Spleen (tissue), 11 donors: Measurements from ENCODE around the gene ZMPSTE24. TPM values are rescaled to one million over a fixed set of nuclear protein-coding genes. Genes with fewer than 3 reads are reported as not detected.

Experiments used
- DNase-seq: peaks from one replicate; pipeline ENCODE4 v3.0.0-alpha.2; 2020
- H3K27ac ChIP-seq, 8 donors: fragments of 200-600 bp; sonication (generic) in 7 of 8; 1 replicate in 4 of 8; 2 replicates in 4 of 8; pipeline versions ENCODE4 v1.5.0 to v1.8.0; 2016 to 2021; ENCODE audit warnings: inconsistent platforms in 4 of 8, mild to moderate bottlenecking in 4 of 8, moderate library complexity in 1 of 8
- H3K27me3 ChIP-seq, 7 donors: fragments of 200-600 bp; sonication (generic) in 6 of 7; replicated peaks in 1 of 7; 1 replicate in 4 of 7; 2 replicates in 3 of 7; pipeline versions ENCODE4 v1.5.0 to v1.8.0; 2016 to 2021; ENCODE audit warnings: inconsistent platforms in 3 of 7, mild to moderate bottlenecking in 1 of 7
- H3K36me3 ChIP-seq, 6 donors: fragments of 200-600 bp; sonication (generic) in 5 of 6; 1 replicate in 4 of 6; 2 replicates in 2 of 6; pipeline versions ENCODE4 v1.5.0 to v1.8.0; 2016 to 2021; ENCODE audit warnings: inconsistent platforms in 2 of 6
- H3K4me1 ChIP-seq, 6 donors: fragments of 200-600 bp; sonication (generic) in 5 of 6; 1 replicate in 3 of 6; 2 replicates in 3 of 6; pipeline versions ENCODE4 v1.5.0 to v1.8.0; 2016 to 2021; ENCODE audit warnings: inconsistent platforms in 3 of 6
- H3K4me3 ChIP-seq, 8 donors: fragments of 200-600 bp; sonication (generic) in 7 of 8; 1 replicate in 4 of 8; 2 replicates in 4 of 8; pipeline versions ENCODE4 v1.5.0 to v1.8.0; 2016 to 2021; ENCODE audit warnings: inconsistent platforms in 4 of 8, mild to moderate bottlenecking in 4 of 8, moderate library complexity in 2 of 8
- H3K9me3 ChIP-seq, 8 donors: fragments of 200-600 bp; sonication (generic) in 7 of 8; 1 replicate in 4 of 8; 2 replicates in 4 of 8; pipeline versions ENCODE4 v1.5.0 to v1.8.0; 2016 to 2021; ENCODE audit warnings: inconsistent platforms in 4 of 8
- CTCF ChIP-seq, 11 experiments: fragments of 200-600 bp in 7 of 11; fragments of 450-650 bp in 4 of 11; sonication (generic) in 4 of 11; IDR thresholded peaks in 8 of 11; conservative IDR thresholded peaks in 3 of 11; 1 replicate in 7 of 11; 2 replicates in 4 of 11; pipeline versions ENCODE4 v1.4.0 to v1.8.0; 2016 to 2021; ENCODE audit warnings: antibody characterized with exemption in 11 of 11, inconsistent platforms in 4 of 11, mild to moderate bottlenecking in 1 of 11
- POLR2A ChIP-seq, 3 donors: fragments of 450-650 bp; IDR thresholded peaks; one replicate each; pipeline ENCODE4 v1.5.1; 2017; ENCODE audit warnings: antibody characterized with exemption in 3 of 3, mild to moderate bottlenecking in 1 of 3
- POLR2AphosphoS5 ChIP-seq, 3 donors: sonication (generic); formaldehyde crosslinking; IDR thresholded peaks; one replicate each; pipeline ENCODE4 v1.5.1; 2017; ENCODE audit warnings: antibody characterized with exemption in 3 of 3
- WGBS, 5 donors: extraction: QIAGEN DNeasy Blood & Tissue Kit in 3 of 5; methylation state at CpG; one replicate each; pipeline versions ENCODE4 v1.1.5 to v1.1.7; 2013 to 2018; 5-methylcytosine and 5-hydroxymethylcytosine counted together
- intact Hi-C: fragments of 100-400 bp; cut with DNase I; formaldehyde crosslinking; loops from one replicate; pipeline ENCODE4 v1.15.0; 2023; ENCODE audit warnings: low total_unique reads
- polyA plus RNA-seq, 3 donors: library from polyadenylated mRNA; stranded (reverse); fragments of 200-250 nt; gene quantifications; one replicate each; pipeline ENCODE4 v1.2.1, GENCODE V29; 2013
- total RNA-seq, 7 donors: library from RNA; depleted of rRNA in 3 of 7; stranded (reverse); fragments of >200 nt in 3 of 7; fragmentation: NEBNext Ultra II Directional in 4 of 7; extraction: Animal tissue kit (Norgen Biotek cat#: 25700) in 4 of 7; gene quantifications; one replicate each; pipeline versions ENCODE4 v1.1.0 to v1.2.1, GENCODE V29; 2016 to 2021
- donor health status: healthy with polysubstance abuse.
- donor health status: DM: no; HTN: no; CAD: no; lungs with moderate emphysema.
- donor health status: DM: no; HTN: no; CAD: no.
- donor health status: Bipolar disorder and iron deficiency.
- donor health status: healthy.
- donor health status: DM: no; HTN: no; CAD: no.
- donor health status: DM: yes; HTN: yes; CAD: no.

ZMPSTE24 gene
- total and polyA plus RNA-seq, 10 donors = 7.9 to 33.3 (median 23.9) TPM

- TF ChIP-seq POLR2A (IDR thresholded peaks at IDR 0.05) (no peak), CTCF (IDR thresholded peaks at IDR 0.05 in 8 of 11, conservative IDR thresholded peaks at IDR 0.05 in 3 of 11) (no peak), POLR2AphosphoS5 (IDR thresholded peaks at IDR 0.05) (no peak)
- H3K9me3 ChIP-seq = no peaks in the 10 kb centered on the region
- intact Hi-C loops = no loop called here
- H3K27ac ChIP-seq = no peak overlapping the region
- H3K4me3 ChIP-seq = no peak overlapping the region
- H3K36me3 ChIP-seq = peaks cover 0 to 100% (median 69%) of the 10 kb centered on the region in 6 donors
- H3K4me1 ChIP-seq = peaks cover 0 to 34% (median 11%) of the 10 kb centered on the region in 6 donors
- no peak for DNase-seq
- H3K27me3 ChIP-seq = no peaks in the 10 kb centered on the region
Measured at GRCh38 chr1:40265919-40266318, 7.9 kb downstream of the ZMPSTE24 start.

- H3K36me3 ChIP-seq = peaks cover 0 to 100% (median 69%) of the 10 kb centered on the region in 6 donors
- no peak for DNase-seq
- no peaks in the 10 kb centered on the region for H3K27me3 ChIP-seq
- 93 to 98% (median 96%) methylated on average over 6 of the region's 6 CpGs for WGBS, 5 donors
- intact Hi-C loops = no loop called here
- no peaks in the 10 kb centered on the region for H3K9me3 ChIP-seq
- no peak overlapping the region for H3K4me3 ChIP-seq
- H3K4me1 ChIP-seq = peaks cover 0 to 24% (median 10%) of the 10 kb centered on the region in 6 donors
- H3K27ac ChIP-seq = no peak overlapping the region
- TF ChIP-seq CTCF (IDR thresholded peaks at IDR 0.05 in 8 of 11, conservative IDR thresholded peaks at IDR 0.05 in 3 of 11) (no peak), POLR2A (IDR thresholded peaks at IDR 0.05) (no peak), POLR2AphosphoS5 (IDR thresholded peaks at IDR 0.05) (no peak)
Measured at GRCh38 chr1:40266786-40267535, 8.9 kb downstream of the ZMPSTE24 start.

GRCh38 chr1:40267767-40268187 is 9.7 kb downstream of the ZMPSTE24 start:
- Histone ChIP-seq H3K4me1 (peaks cover 0 to 18% (median 9%) of the 10 kb centered on the region in 6 donors), H3K36me3 (peaks cover 0 to 100% (median 72%) of the 10 kb centered on the region in 6 donors), H3K27me3 (no peaks in the 10 kb centered on the region), H3K9me3 (no peaks in the 10 kb centered on the region), H3K27ac (no peak overlapping the region), H3K4me3 (no peak overlapping the region)
- no peak for TF ChIP-seq CTCF (IDR thresholded peaks at IDR 0.05 in 8 of 11, conservative IDR thresholded peaks at IDR 0.05 in 3 of 11)
- TF ChIP-seq POLR2AphosphoS5 (IDR thresholded peaks at IDR 0.05) = no peak
- TF ChIP-seq POLR2A (IDR thresholded peaks at IDR 0.05) = no peak
- WGBS, 5 donors = 82 to 91% (median 90%) methylated on average over 2 of the region's 2 CpGs
- intact Hi-C loops = no loop called here
- DNase-seq = no peak

- Histone ChIP-seq H3K9me3 (no peaks in the 10 kb centered on the region), H3K27ac (no peak overlapping the region), H3K4me1 (peaks cover 0 to 13% (median 5%) of the 10 kb centered on the region in 6 donors), H3K36me3 (peaks cover 0 to 100% (median 71%) of the 10 kb centered on the region in 6 donors), H3K27me3 (no peaks in the 10 kb centered on the region), H3K4me3 (no peak overlapping the region)
- TF ChIP-seq POLR2A (IDR thresholded peaks at IDR 0.05) = no peak
- no peak for TF ChIP-seq POLR2AphosphoS5 (IDR thresholded peaks at IDR 0.05)
- no peak for TF ChIP-seq CTCF (IDR thresholded peaks at IDR 0.05 in 8 of 11, conservative IDR thresholded peaks at IDR 0.05 in 3 of 11)
- no peak for DNase-seq
- intact Hi-C loops = no loop called here
Measured at GRCh38 chr1:40268211-40268610, 10.2 kb downstream of the ZMPSTE24 start.
